ENCODE results near the gene LAMA3.

- TF ChIP-seq, protein P1, sequence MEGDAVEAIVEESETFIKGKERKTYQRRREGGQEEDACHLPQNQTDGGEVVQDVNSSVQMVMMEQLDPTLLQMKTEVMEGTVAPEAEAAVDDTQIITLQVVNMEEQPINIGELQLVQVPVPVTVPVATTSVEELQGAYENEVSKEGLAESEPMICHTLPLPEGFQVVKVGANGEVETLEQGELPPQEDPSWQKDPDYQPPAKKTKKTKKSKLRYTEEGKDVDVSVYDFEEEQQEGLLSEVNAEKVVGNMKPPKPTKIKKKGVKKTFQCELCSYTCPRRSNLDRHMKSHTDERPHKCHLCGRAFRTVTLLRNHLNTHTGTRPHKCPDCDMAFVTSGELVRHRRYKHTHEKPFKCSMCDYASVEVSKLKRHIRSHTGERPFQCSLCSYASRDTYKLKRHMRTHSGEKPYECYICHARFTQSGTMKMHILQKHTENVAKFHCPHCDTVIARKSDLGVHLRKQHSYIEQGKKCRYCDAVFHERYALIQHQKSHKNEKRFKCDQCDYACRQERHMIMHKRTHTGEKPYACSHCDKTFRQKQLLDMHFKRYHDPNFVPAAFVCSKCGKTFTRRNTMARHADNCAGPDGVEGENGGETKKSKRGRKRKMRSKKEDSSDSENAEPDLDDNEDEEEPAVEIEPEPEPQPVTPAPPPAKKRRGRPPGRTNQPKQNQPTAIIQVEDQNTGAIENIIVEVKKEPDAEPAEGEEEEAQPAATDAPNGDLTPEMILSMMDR (IDR thresholded peaks at IDR 0.05): no peak
- no peak for TF ChIP-seq EP300 (IDR thresholded peaks at IDR 0.05)
- no peak for TF ChIP-seq POLR2A (IDR thresholded peaks at IDR 0.05)
Measured at GRCh38 chr18:23718731-23719130, 29.5 kb downstream of the LAMA3 start.

Measured in tibial nerve (tissue), 4 donors.